HCT116 (cell line): ENCODE results near the gene AKT3. TPM values are rescaled to one million over a fixed set of nuclear protein-coding genes. Genes with fewer than 3 reads are reported as not detected.

Experiments
- ATAC-seq: fragments of 200-7000 bp; cut with Tn5 transposase; 2 replicates; pipeline ENCODE4 v1.9.1; 2020; ENCODE audit warnings: mild to moderate bottlenecking, moderate library complexity
- BruUV-seq: library from RNA; stranded (reverse); fragments of 400-500 nt; replicated peaks from 2 replicates; lab custom pipeline; 2021; lab: Mats Ljungman, UMichigan
- CTCF ChIA-PET: fragments of 300-600 bp; sonication (Branson Sonifier 250); formaldehyde crosslinking; loops from one replicate; lab custom pipeline; 2021; ENCODE audit warnings: antibody characterized with exemption; lab: Charles Lee
- POLR2A ChIA-PET: fragments of 300-600, 350-600 bp; sonication (Branson Sonifier 250); formaldehyde crosslinking; loops from one replicate; lab custom pipeline; 2021; ENCODE audit warnings: antibody characterized with exemption; lab: Charles Lee
- RAD21 ChIA-PET, 2 experiments: fragments of 300-600 bp; sonication (Branson Sonifier 250); formaldehyde crosslinking; loops; one replicate each; lab custom pipeline; 2023; ENCODE audit warnings: low total read pairs in 2 of 2; ENCODE audit not compliant: uncharacterized antibody in 2 of 2, unreplicated experiment in 2 of 2, low non-redundant PET in 1 of 2; lab: Charles Lee
- DNase-seq: peaks from one replicate; pipeline ENCODE4 v3.0.0-alpha.2; 2010; ENCODE audit warnings: low read depth, low spot score
- H2AFZ ChIP-seq: fragments of 200-600 bp; shearing (Covaris generic), sonication (generic); 2 replicates; pipeline ENCODE4 v1.6.1; 2017; ENCODE audit warnings: low read depth, mixed run types, mixed read lengths, antibody characterized with exemption, low read length; ENCODE audit not compliant: poor library complexity, severe bottlenecking
- H3K27ac ChIP-seq: 2 replicates; pipeline ENCODE4 v1.5.1; 2012; ENCODE audit warnings: low read depth, low read length
- H3K27me3 ChIP-seq: fragments of 200-600 bp; sonication (generic); 2 replicates; pipeline ENCODE4 v1.6.1; 2016; ENCODE audit warnings: mixed run types, low read length, mixed read lengths; ENCODE audit not compliant: insufficient read depth
- H3K36me3 ChIP-seq, 2 experiments: fragments of 200-500 bp in 1 of 2; fragments of 200-600 bp in 1 of 2; sonication (Bioruptor generic) in 1 of 2; sonication (generic) in 1 of 2; 2 replicates each; pipeline versions ENCODE4 v1.5.1 to v1.6.1; 2014 to 2016; ENCODE audit warnings: low read length in 2 of 2, inconsistent platforms in 1 of 2, mixed read lengths in 1 of 2, mixed run types in 1 of 2; ENCODE audit not compliant: insufficient read depth in 2 of 2, control insufficient read depth in 1 of 2
- H3K4me1 ChIP-seq, 2 experiments: fragments of 200-600 bp in 1 of 2; sonication (generic) in 1 of 2; 2 replicates each; pipeline versions ENCODE4 v1.5.1 to v1.6.1; 2012 to 2017; ENCODE audit warnings: low read length in 2 of 2, inconsistent platforms in 1 of 2, mild to moderate bottlenecking in 1 of 2, mixed read lengths in 1 of 2, mixed run types in 1 of 2, moderate library complexity in 1 of 2; ENCODE audit not compliant: insufficient read depth in 2 of 2, control insufficient read depth in 1 of 2
- H3K4me2 ChIP-seq: fragments of 200-600 bp; sonication (generic); 2 replicates; pipeline ENCODE4 v1.6.1; 2017; ENCODE audit warnings: mixed run types, low read length, mixed read lengths
- H3K4me3 ChIP-seq, 2 experiments: fragments of 200-600 bp in 1 of 2; sonication (generic) in 1 of 2; replicated peaks in 1 of 2; 2 replicates each; pipeline ENCODE4 v1.5.1; 2011 to 2016; ENCODE audit warnings: low read length in 2 of 2, control low read depth in 1 of 2, low read depth in 1 of 2, mild to moderate bottlenecking in 1 of 2, mixed read lengths in 1 of 2, mixed run types in 1 of 2
- H3K79me2 ChIP-seq: fragments of 200-600 bp; sonication (generic); 2 replicates; pipeline ENCODE4 v1.6.1; 2017; ENCODE audit warnings: mild to moderate bottlenecking, mixed run types, low read length, moderate library complexity, mixed read lengths; ENCODE audit not compliant: insufficient read depth
- H3K9ac ChIP-seq: fragments of 200-600 bp; sonication (generic); 2 replicates; pipeline ENCODE4 v1.6.1; 2016; ENCODE audit warnings: low read length, mixed read lengths
- H3K9me2 ChIP-seq: fragments of 200-600 bp; sonication (generic), shearing (Covaris generic); 2 replicates; pipeline ENCODE4 v1.6.1; 2017; ENCODE audit warnings: mixed run types, mild to moderate bottlenecking, moderate library complexity; ENCODE audit not compliant: insufficient read depth
- H3K9me3 ChIP-seq, 2 experiments: fragments of 200-500 bp in 1 of 2; fragments of 200-600 bp in 1 of 2; sonication (Bioruptor generic) in 1 of 2; sonication (generic) in 1 of 2; 2 replicates each; pipeline ENCODE4 v1.6.1; 2014 to 2017; ENCODE audit warnings: low read length in 2 of 2, mixed read lengths in 2 of 2, inconsistent platforms in 1 of 2, low read depth in 1 of 2, mild to moderate bottlenecking in 1 of 2, mixed run types in 1 of 2, moderate library complexity in 1 of 2; ENCODE audit not compliant: control insufficient read depth in 1 of 2, insufficient read depth in 1 of 2
- H4K20me1 ChIP-seq: fragments of 200-600 bp; sonication (generic), shearing (Covaris generic); 2 replicates; pipeline ENCODE4 v1.6.1; 2017; ENCODE audit warnings: mixed run types, mild to moderate bottlenecking, moderate library complexity; ENCODE audit not compliant: insufficient read depth
- CTCF ChIP-seq, 3 experiments: fragments of 200-600 bp in 1 of 3; sonication (generic) in 1 of 3; IDR thresholded peaks in 2 of 3; conservative IDR thresholded peaks in 1 of 3; 2 replicates each; pipeline ENCODE4 v1.5.1; 2012 to 2017; ENCODE audit warnings: low read depth in 2 of 3, low read length in 2 of 3, antibody characterized with exemption in 1 of 3, borderline replicate concordance in 1 of 3, control low read depth in 1 of 3, mild to moderate bottlenecking in 1 of 3, mixed read lengths in 1 of 3, mixed run types in 1 of 3, moderate library complexity in 1 of 3; ENCODE audit not compliant: insufficient read depth in 1 of 3
- EZH2phosphoT487 ChIP-seq: fragments of 200-600 bp; IDR thresholded peaks from 2 replicates; pipeline ENCODE4 v1.6.1; 2018; ENCODE audit warnings: antibody characterized with exemption, borderline replicate concordance
- FOSL1 ChIP-seq: IDR thresholded peaks from 2 replicates; pipeline ENCODE4 v1.6.1; 2012; ENCODE audit warnings: low read depth
- MAX ChIP-seq: IDR thresholded peaks from 2 replicates; pipeline ENCODE4 v1.6.1; 2012
- POLR2A ChIP-seq: IDR thresholded peaks from 2 replicates; pipeline ENCODE4 v1.7.0; 2011; ENCODE audit warnings: borderline replicate concordance; ENCODE audit not compliant: insufficient read depth, insufficient read length; ENCODE audit errors: extremely low read depth
- POLR2AphosphoS5 ChIP-seq: IDR thresholded peaks from 2 replicates; pipeline ENCODE4 v1.6.1; 2011; ENCODE audit warnings: mild to moderate bottlenecking, low read depth, low read length, moderate library complexity
- RAD21 ChIP-seq: IDR thresholded peaks from 2 replicates; pipeline ENCODE4 v1.6.1; 2012; ENCODE audit warnings: low read depth, mild to moderate bottlenecking
- SIN3A ChIP-seq: IDR thresholded peaks from 2 replicates; pipeline ENCODE4 v1.6.1; 2012; ENCODE audit warnings: low read depth
- TCF7L2 ChIP-seq: IDR thresholded peaks from 2 replicates; pipeline ENCODE4 v1.7.0; 2011; ENCODE audit warnings: borderline replicate concordance, inconsistent platforms; ENCODE audit not compliant: insufficient read depth, insufficient read length; ENCODE audit errors: extremely low read depth
- YY1 ChIP-seq: IDR thresholded peaks from 2 replicates; pipeline ENCODE4 v1.6.1; 2011; ENCODE audit warnings: low read length, low read depth, moderate library complexity, mild to moderate bottlenecking; ENCODE audit not compliant: insufficient replicate concordance; ENCODE audit errors: extremely low read depth
- ZBTB33 ChIP-seq: IDR thresholded peaks from 2 replicates; pipeline ENCODE4 v1.6.1; 2011; ENCODE audit warnings: mild to moderate bottlenecking, low read length, moderate library complexity; ENCODE audit not compliant: insufficient replicate concordance; ENCODE audit errors: extremely low read depth
- ZFX ChIP-seq: fragments of 450-650 bp; IDR thresholded peaks from 2 replicates; pipeline ENCODE4 v1.6.1; 2017
- ZNF274 ChIP-seq: fragments of 200-500 bp; sonication (Bioruptor generic); IDR thresholded peaks from 2 replicates; pipeline ENCODE4 v1.6.1; 2014; ENCODE audit warnings: mild to moderate bottlenecking, low read depth, low read length, inconsistent platforms
- intact Hi-C: fragments of 100-400 bp; cut with micrococcal nuclease; formaldehyde crosslinking; loops from 2 replicates; pipeline ENCODE4 v1.10.0; 2022
- total RNA-seq: library from RNA; stranded (reverse); gene quantifications from one replicate; pipeline ENCODE4 v1.2.1, GENCODE V29; 2021; ENCODE audit not compliant: unreplicated experiment

The AKT3 gene
- total RNA-seq, 1 experiment from 2014 or later, result 0.49 TPM

GRCh38 chr1:243885806-243886205, 35.8 kb upstream of the AKT3 start:
- TF ChIP-seq RAD21 (no peak), EZH2phosphoT487 (no peak), ZFX (no peak), YY1 (no peak), MAX (no peak), SIN3A (no peak), POLR2AphosphoS5 (no peak), CTCF (IDR thresholded peaks at IDR 0.05 in 2 of 3, conservative IDR thresholded peaks at IDR 0.05 in 1 of 3; ENCODE audit: borderline replicate concordance in 1 of 3, insufficient read depth in 1 of 3, low read depth in 2 of 3, low read length in 2 of 3) (no peak)

GRCh38 chr1:243884603-243885002, 34.6 kb upstream of the AKT3 start:
- H3K27me3 ChIP-seq, result peaks cover 5% of the 10 kb centered on the region; the same call in 1 of the 2 replicates
- POLR2A ChIA-PET, result no interaction called here
- no peak overlapping the region for H3K27ac ChIP-seq
- H3K4me1 ChIP-seq, result no peaks in the 10 kb centered on the region
- DNase-seq (no peak), ATAC-seq (no peak)
- no peaks in the 10 kb centered on the region; a peak in 1 of 4 replicates for H3K36me3 ChIP-seq
- no peaks in the 10 kb centered on the region for H4K20me1 ChIP-seq
- no peaks in the 10 kb centered on the region for H3K79me2 ChIP-seq
- no peak overlapping the region for H3K4me3 ChIP-seq
- H3K9me3 ChIP-seq, result no peaks in the 10 kb centered on the region
- H2AFZ ChIP-seq, result no peak overlapping the region
- CTCF ChIA-PET, result no interaction called here
- H3K9me2 ChIP-seq, result no peaks in the 10 kb centered on the region
- no TSS peak for BruUV-seq
- H3K9ac ChIP-seq, result no peak overlapping the region
- RAD21 ChIA-PET, result no interaction called here
- intact Hi-C loops, result no loop called here
- no peak overlapping the region for H3K4me2 ChIP-seq
- TF ChIP-seq FOSL1 (no peak), POLR2A (no peak), ZBTB33 (no peak), TCF7L2 (no peak), CTCF (IDR thresholded peaks at IDR 0.05 in 2 of 3, conservative IDR thresholded peaks at IDR 0.05 in 1 of 3; ENCODE audit: borderline replicate concordance in 1 of 3, insufficient read depth in 1 of 3, low read depth in 2 of 3, low read length in 2 of 3) (no peak), ZFX (no peak), POLR2AphosphoS5 (no peak), ZNF274 (no peak)

More at GRCh38 chr1:243885806-243886205, 35.8 kb upstream of the AKT3 start:
- ChIA-PET POLR2A (no interaction called here), RAD21 (no interaction called here), CTCF (no interaction called here)
- Histone ChIP-seq H3K79me2 (no peaks in the 10 kb centered on the region), H4K20me1 (no peaks in the 10 kb centered on the region), H3K9me2 (no peaks in the 10 kb centered on the region), H3K4me1 (no peaks in the 10 kb centered on the region), H3K9me3 (no peaks in the 10 kb centered on the region), H3K4me3 (no peak overlapping the region), H3K4me2 (no peak overlapping the region), H3K9ac (no peak overlapping the region), H3K27ac (no peak overlapping the region), H3K36me3 (no peaks in the 10 kb centered on the region; a peak in 1 of 4 replicates), H2AFZ (no peak overlapping the region), H3K27me3 (peaks cover 5% of the 10 kb centered on the region; the same call in 1 of the 2 replicates)
- intact Hi-C loops, result no loop called here
- ATAC-seq, result no peak
- no peak for DNase-seq
- no TSS peak for BruUV-seq
